Hepatocyte (in vitro differentiated cells): ENCODE results near the gene TRPM2. TPM values are rescaled to one million over a fixed set of nuclear protein-coding genes. Genes with fewer than 3 reads are reported as not detected.

ENCODE experiments used
- DNase-seq: peaks from one replicate; pipeline ENCODE4 v3.0.0-alpha.2; 2016; ENCODE audit warnings: low spot score
- H2AFZ ChIP-seq: fragments of 200-600 bp; sonication (generic); 2 replicates; pipeline ENCODE4 v1.6.0; 2016; ENCODE audit warnings: antibody characterized with exemption, mild to moderate bottlenecking
- H3K27ac ChIP-seq: fragments of 200-600 bp; sonication (generic); 2 replicates; pipeline ENCODE4 v1.5.1; 2016; ENCODE audit warnings: mild to moderate bottlenecking
- H3K27me3 ChIP-seq: fragments of 200-600 bp; sonication (generic); 2 replicates; pipeline ENCODE4 v1.6.1; 2016
- H3K36me3 ChIP-seq: fragments of 200-600 bp; sonication (generic); replicated peaks from 2 replicates; pipeline ENCODE4 v1.5.1; 2016; ENCODE audit warnings: low read depth; ENCODE audit not compliant: insufficient read depth
- H3K4me1 ChIP-seq: fragments of 200-600 bp; sonication (generic); 2 replicates; pipeline ENCODE4 v1.5.1; 2016; ENCODE audit warnings: mild to moderate bottlenecking, moderate library complexity; ENCODE audit not compliant: insufficient read depth
- H3K4me2 ChIP-seq: fragments of 200-600 bp; sonication (generic); 2 replicates; pipeline ENCODE4 v1.6.0; 2016
- H3K4me3 ChIP-seq: fragments of 200-600 bp; sonication (generic); 2 replicates; pipeline ENCODE4 v1.5.1; 2016; ENCODE audit warnings: mild to moderate bottlenecking
- H3K79me2 ChIP-seq: fragments of 200-600 bp; sonication (generic); 2 replicates; pipeline ENCODE4 v1.6.0; 2017; ENCODE audit warnings: mild to moderate bottlenecking
- H3K9me2 ChIP-seq: fragments of 200-600 bp; sonication (generic); replicated peaks from 2 replicates; pipeline ENCODE4 v1.6.0; 2017; ENCODE audit warnings: mild to moderate bottlenecking; ENCODE audit not compliant: insufficient read depth
- H3K9me3 ChIP-seq: fragments of 200-600 bp; sonication (generic); 2 replicates; pipeline ENCODE4 v1.5.1; 2016; ENCODE audit warnings: low read depth, mild to moderate bottlenecking
- H4K20me1 ChIP-seq: fragments of 200-600 bp; sonication (generic); 2 replicates; pipeline ENCODE4 v1.6.0; 2016; ENCODE audit warnings: mild to moderate bottlenecking; ENCODE audit not compliant: insufficient read depth, poor library complexity, severe bottlenecking
- EZH2 ChIP-seq: fragments of 200-600 bp; sonication (generic); IDR thresholded peaks from 2 replicates; pipeline ENCODE4 v1.6.1; 2016; ENCODE audit warnings: antibody characterized with exemption, mild to moderate bottlenecking, borderline replicate concordance
- EZH2phosphoT487 ChIP-seq: fragments of 200-600 bp; sonication (generic); IDR thresholded peaks from one replicate; pipeline ENCODE4 v1.6.1; 2018; ENCODE audit warnings: antibody characterized with exemption, mild to moderate bottlenecking, low read depth, moderate library complexity; ENCODE audit not compliant: unreplicated experiment, severe bottlenecking
- WGBS: methylation state at CpG from one replicate; pipeline ENCODE4 v1.1.6; 2016; ENCODE audit warnings: low lambda C conversion rate; ENCODE audit errors: missing lambda C conversion rate; 5-methylcytosine and 5-hydroxymethylcytosine counted together
- polyA plus RNA-seq: library from polyadenylated mRNA; unstranded; fragments of >200 nt; fragmentation: Nextera tagmentation; extraction: Ambion mirVana; gene quantifications from 2 replicates; pipeline ENCODE4 v1.2.1, GENCODE V29; 2016
- total RNA-seq: library from RNA; depleted of rRNA; stranded (reverse); fragments of >200 nt; gene quantifications from 2 replicates; pipeline ENCODE4 v1.2.3, GENCODE V29; 2014
- TF ChIP-seq, protein P1 (sequence below): fragments of 200-600 bp; sonication (generic); IDR thresholded peaks from 2 replicates; pipeline ENCODE4 v1.5.1; 2016; ENCODE audit warnings: antibody characterized with exemption, mild to moderate bottlenecking; ENCODE audit not compliant: poor library complexity

The TRPM2 gene
- total and polyA plus RNA-seq, 2 experiments from 2014 or later: 0.25 to 0.50 TPM

DNA sequence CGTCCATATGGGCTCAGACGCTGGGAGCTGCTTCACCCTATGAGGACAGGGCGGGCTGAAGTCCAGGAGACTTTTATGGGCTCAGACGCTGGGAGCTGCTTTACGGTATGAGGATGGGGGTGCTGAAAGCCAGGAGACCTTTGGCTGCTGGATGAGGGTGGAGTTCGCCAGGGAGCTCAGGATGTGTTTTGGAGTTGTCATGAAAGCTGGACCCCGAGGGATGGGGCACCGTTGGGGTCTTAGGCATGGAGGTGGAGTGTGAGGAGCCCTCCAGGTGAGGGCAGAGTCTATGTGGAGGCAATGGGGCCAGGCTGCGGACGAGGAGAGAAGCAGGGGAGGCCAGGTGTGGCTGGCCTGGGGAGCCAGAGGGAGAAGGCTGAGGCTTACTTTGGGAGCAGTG is 27.5 kb downstream of the TRPM2 start:
- peaks cover 3% of the 10 kb centered on the region for H3K9me3 ChIP-seq
- H3K9me2 ChIP-seq: no peaks in the 10 kb centered on the region
- TF ChIP-seq, protein P1, sequence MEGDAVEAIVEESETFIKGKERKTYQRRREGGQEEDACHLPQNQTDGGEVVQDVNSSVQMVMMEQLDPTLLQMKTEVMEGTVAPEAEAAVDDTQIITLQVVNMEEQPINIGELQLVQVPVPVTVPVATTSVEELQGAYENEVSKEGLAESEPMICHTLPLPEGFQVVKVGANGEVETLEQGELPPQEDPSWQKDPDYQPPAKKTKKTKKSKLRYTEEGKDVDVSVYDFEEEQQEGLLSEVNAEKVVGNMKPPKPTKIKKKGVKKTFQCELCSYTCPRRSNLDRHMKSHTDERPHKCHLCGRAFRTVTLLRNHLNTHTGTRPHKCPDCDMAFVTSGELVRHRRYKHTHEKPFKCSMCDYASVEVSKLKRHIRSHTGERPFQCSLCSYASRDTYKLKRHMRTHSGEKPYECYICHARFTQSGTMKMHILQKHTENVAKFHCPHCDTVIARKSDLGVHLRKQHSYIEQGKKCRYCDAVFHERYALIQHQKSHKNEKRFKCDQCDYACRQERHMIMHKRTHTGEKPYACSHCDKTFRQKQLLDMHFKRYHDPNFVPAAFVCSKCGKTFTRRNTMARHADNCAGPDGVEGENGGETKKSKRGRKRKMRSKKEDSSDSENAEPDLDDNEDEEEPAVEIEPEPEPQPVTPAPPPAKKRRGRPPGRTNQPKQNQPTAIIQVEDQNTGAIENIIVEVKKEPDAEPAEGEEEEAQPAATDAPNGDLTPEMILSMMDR: no peak
- TF ChIP-seq EZH2phosphoT487 (no peak), EZH2 (no peak)
- H3K36me3 ChIP-seq: no peaks in the 10 kb centered on the region
- H2AFZ ChIP-seq: no peak overlapping the region
- H3K27me3 ChIP-seq: no peaks in the 10 kb centered on the region
- H3K4me2 ChIP-seq: no peak overlapping the region
- H4K20me1 ChIP-seq: no peaks in the 10 kb centered on the region
- no peak overlapping the region for H3K4me3 ChIP-seq
- no peaks in the 10 kb centered on the region for H3K79me2 ChIP-seq
- DNase-seq: no peak
- no peak overlapping the region for H3K27ac ChIP-seq
- WGBS: 89% methylated on average over 9 of the region's 10 CpGs
- no peaks in the 10 kb centered on the region for H3K4me1 ChIP-seq

DNA sequence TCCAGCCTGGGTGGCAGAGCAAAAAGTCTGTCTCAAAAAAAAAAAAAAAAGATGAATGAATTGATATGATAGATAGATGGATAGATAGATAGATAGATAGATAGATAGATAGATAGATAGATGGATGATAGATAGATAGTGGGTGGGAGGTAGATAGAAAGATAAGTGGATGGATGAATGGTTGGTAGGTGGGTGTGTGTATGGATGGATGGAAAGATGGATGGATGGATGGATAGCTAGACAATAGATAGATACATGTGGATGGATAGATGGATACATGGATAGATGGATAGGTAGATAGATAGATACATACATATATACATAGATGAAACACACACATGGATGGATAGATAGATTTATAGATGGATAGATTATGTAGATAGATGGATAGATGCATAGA is 28.5 kb downstream of the TRPM2 start:
- TF ChIP-seq, protein P1: no peak
- TF ChIP-seq EZH2phosphoT487 (no peak), EZH2 (no peak)
- H3K27me3 ChIP-seq: no peaks in the 10 kb centered on the region
- no peak overlapping the region for H3K4me3 ChIP-seq
- no peaks in the 10 kb centered on the region for H3K9me2 ChIP-seq
- H3K36me3 ChIP-seq: no peaks in the 10 kb centered on the region
- no peaks in the 10 kb centered on the region for H3K4me1 ChIP-seq
- H3K9me3 ChIP-seq: peaks cover 3% of the 10 kb centered on the region
- H3K4me2 ChIP-seq: no peak overlapping the region
- no peaks in the 10 kb centered on the region for H3K79me2 ChIP-seq
- DNase-seq: no peak
- H4K20me1 ChIP-seq: no peaks in the 10 kb centered on the region
- no peak overlapping the region for H3K27ac ChIP-seq
- H2AFZ ChIP-seq: no peak overlapping the region

DNA sequence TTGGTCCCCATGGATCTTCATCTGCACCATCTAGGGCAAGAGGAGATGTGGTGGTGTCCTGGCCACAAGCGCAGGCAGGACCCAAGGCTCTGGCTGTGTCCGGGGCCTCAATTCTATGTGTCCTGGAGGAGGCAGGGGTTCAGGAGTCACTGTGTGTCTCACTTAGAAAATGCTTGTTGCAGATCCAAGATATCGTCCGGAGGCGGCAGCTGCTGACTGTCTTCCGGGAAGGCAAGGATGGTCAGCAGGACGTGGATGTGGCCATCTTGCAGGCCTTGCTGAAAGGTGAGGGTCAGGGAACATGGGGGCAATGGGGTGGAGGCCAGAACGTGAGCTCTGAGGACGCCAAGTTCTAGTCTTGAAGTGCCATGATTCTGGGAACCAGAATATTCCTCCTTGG is 29.1 kb downstream of the TRPM2 start:
- Histone ChIP-seq H3K9me2 (no peaks in the 10 kb centered on the region), H4K20me1 (no peaks in the 10 kb centered on the region), H2AFZ (no peak overlapping the region), H3K36me3 (no peaks in the 10 kb centered on the region), H3K27ac (no peak overlapping the region), H3K4me3 (no peak overlapping the region), H3K4me2 (no peak overlapping the region), H3K9me3 (peaks cover 3% of the 10 kb centered on the region), H3K79me2 (no peaks in the 10 kb centered on the region), H3K4me1 (no peaks in the 10 kb centered on the region), H3K27me3 (no peaks in the 10 kb centered on the region)
- TF ChIP-seq, protein P1: no peak
- TF ChIP-seq EZH2phosphoT487 (no peak), EZH2 (no peak)
- no peak for DNase-seq
- 84% methylated on average over 9 of the region's 9 CpGs for WGBS

DNA sequence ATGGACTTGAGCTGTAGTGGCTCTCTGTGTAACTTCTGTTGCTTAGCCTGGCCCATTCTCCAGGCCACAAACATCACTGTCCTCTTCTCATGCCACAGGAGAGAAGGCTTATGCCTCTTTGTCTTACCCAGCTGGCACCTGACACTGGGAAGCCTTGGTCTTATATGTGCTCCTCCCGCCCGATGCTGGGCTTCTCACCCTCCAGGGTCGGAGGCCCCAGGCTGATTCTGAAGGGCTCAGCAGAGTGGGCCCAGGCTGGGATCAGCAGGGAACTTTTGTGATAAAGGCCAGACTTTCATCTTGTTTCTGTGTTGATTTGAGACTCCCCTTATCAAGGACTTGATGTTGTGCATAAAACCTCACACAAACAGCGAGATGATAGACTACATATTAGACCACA is 29.8 kb downstream of the TRPM2 start:
- WGBS: 76% methylated on average over 4 of the region's 4 CpGs
- no peaks in the 10 kb centered on the region for H4K20me1 ChIP-seq
- H3K27ac ChIP-seq: no peak overlapping the region
- H3K36me3 ChIP-seq: no peaks in the 10 kb centered on the region
- H3K9me2 ChIP-seq: no peaks in the 10 kb centered on the region
- no peak for DNase-seq
- no peaks in the 10 kb centered on the region for H3K27me3 ChIP-seq
- no peaks in the 10 kb centered on the region for H3K79me2 ChIP-seq
- H3K4me2 ChIP-seq: no peak overlapping the region
- H2AFZ ChIP-seq: no peak overlapping the region
- peaks cover 3% of the 10 kb centered on the region for H3K9me3 ChIP-seq
- H3K4me3 ChIP-seq: no peak overlapping the region
- TF ChIP-seq, protein P1: no peak
- no peak for TF ChIP-seq EZH2
- no peak for TF ChIP-seq EZH2phosphoT487
- no peaks in the 10 kb centered on the region for H3K4me1 ChIP-seq
